CD4-positive, alpha-beta T cell treated with Interleukin-17A for 4 hours (primary cell): ENCODE results near the gene HCAR1.
A peak's percentile ranks its signal among the peaks of the same experiment; 100 is the strongest.
"Not testable (repeated sequence)": the region's sequence is repeated elsewhere in the genome, so short reads cannot be mapped to it uniquely, and the experiment has no call there.

Experiments used
- DNase-seq: peaks from one replicate; pipeline ENCODE4 v3.0.0-alpha.2; 2020; ENCODE audit warnings: mixed read lengths

The HCAR1 gene

GRCh38 chr12:122730215-122731014, at the start of gene HCAR1:
TSS of gene HCAR1 (minus strand) at chr12:122730844. CDS start at chr12:122730339, 505 bp downstream.
- peak; percentile 45 for DNase-seq

- DNase-seq: no peak
Measured at GRCh38 chr12:122757568-122757967, 26.9 kb upstream of the HCAR1 start.

- no peak for DNase-seq
Measured at GRCh38 chr12:122754790-122755189, 24.1 kb upstream of the HCAR1 start.

- DNase-seq: no peak
Measured at GRCh38 chr12:122753319-122753650, 22.6 kb upstream of the HCAR1 start.

- DNase-seq: peak; percentile 99
Measured at GRCh38 chr12:122752464-122753318, 22.0 kb upstream of the HCAR1 start, which contains the start of gene DENR. TSS of gene DENR (plus strand) at chr12:122752824. CDS start at chr12:122753702, 878 bp downstream.

GRCh38 chr12:122750781-122751515, 20.3 kb upstream of the HCAR1 start:
- DNase-seq: not testable (repeated sequence)

- DNase-seq: no peak
Measured at GRCh38 chr12:122749569-122750332, 19.1 kb upstream of the HCAR1 start.

GRCh38 chr12:122747224-122748135, 16.8 kb upstream of the HCAR1 start:
- DNase-seq: no peak

- no peak for DNase-seq
Measured at GRCh38 chr12:122743895-122744525, 13.4 kb upstream of the HCAR1 start.

- no peak for DNase-seq
Measured at GRCh38 chr12:122740351-122740750, 9.7 kb upstream of the HCAR1 start.

GRCh38 chr12:122738571-122738970, 7.9 kb upstream of the HCAR1 start:
- DNase-seq: no peak

- no peak for DNase-seq
Measured at GRCh38 chr12:122732611-122733010, 2.0 kb upstream of the HCAR1 start.

GRCh38 chr12:122732170-122732569, 1.5 kb upstream of the HCAR1 start:
- DNase-seq: peak; percentile 18

- no peak for DNase-seq
Measured at GRCh38 chr12:122729583-122730214, 945 bp downstream of the HCAR1 start.

GRCh38 chr12:122726080-122726558, 4.5 kb downstream of the HCAR1 start:
- peak; percentile 49 for DNase-seq

- no peak for DNase-seq
Measured at GRCh38 chr12:122725452-122726079, 5.1 kb downstream of the HCAR1 start.

- no peak for DNase-seq
Measured at GRCh38 chr12:122724641-122725243, 5.9 kb downstream of the HCAR1 start.

- DNase-seq: no peak
Measured at GRCh38 chr12:122722387-122722786, 8.3 kb downstream of the HCAR1 start.

GRCh38 chr12:122721057-122721545, 9.5 kb downstream of the HCAR1 start:
- no peak for DNase-seq
